HG03039 (cell line): ENCODE results near the gene OR2L3.
"Not testable (repeated sequence)": the region's sequence is repeated elsewhere in the genome, so short reads cannot be mapped to it uniquely, and the experiment has no call there.

Source experiments
- ATAC-seq: cut with Tn5 transposase; IDR thresholded peaks from one replicate; pipeline ENCODE4 v1.9.1; 2021; ENCODE audit warnings: mild to moderate bottlenecking, moderate library complexity; ENCODE audit not compliant: unreplicated experiment

OR2L3 gene, protein sequence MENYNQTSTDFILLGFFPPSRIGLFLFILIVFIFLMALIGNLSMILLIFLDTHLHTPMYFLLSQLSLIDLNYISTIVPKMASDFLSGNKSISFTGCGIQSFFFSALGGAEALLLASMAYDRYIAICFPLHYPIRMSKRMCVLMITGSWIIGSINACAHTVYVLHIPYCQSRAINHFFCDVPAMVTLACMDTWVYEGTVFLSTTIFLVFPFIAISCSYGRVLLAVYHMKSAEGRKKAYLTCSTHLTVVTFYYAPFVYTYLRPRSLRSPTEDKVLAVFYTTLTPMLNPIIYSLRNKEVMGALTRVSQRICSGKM

DNA sequence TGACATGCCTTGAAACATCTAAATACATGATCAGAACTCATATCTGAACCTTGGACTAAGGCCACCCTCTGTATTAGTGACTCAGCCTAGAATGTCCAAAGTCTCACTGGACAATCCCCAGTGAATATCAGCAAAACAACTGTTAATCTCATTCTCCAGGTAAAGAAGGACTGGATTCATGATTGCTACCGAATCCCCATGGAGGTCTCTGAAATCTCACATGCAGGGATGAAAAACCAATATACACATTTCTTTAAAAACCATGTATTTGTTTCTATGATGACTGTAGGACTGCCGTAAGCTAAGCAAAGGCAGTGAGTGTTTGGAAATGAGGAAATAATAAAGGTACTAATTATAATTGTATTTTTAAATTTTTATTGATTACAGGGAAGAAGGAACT lies at the start of gene OR2L3:
TSS of gene OR2L3 (plus strand) at position 301 of the 400 bp plus-strand sequence. CDS start 13,846 bp downstream, outside the sequence.
- ATAC-seq: no peak

DNA sequence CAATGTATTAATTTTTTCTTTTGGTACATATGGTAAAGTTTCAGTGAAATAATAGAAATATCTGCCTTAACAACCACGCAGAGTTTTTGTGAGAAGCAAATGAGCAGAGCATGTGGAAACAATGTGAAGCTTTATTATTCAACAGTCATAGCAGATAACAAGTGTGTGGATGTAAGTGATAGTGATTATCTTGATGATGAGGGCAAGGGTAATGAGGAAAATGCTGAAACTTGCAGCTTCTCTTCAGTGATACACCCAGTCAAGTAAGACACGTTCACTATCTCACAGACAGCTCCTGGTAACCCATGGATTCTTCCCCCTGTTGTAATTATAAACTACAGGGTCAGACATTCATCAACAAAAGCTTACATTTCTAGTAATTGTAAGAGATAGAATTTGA lies 47.8 kb upstream of the OR2L3 start:
- ATAC-seq: no peak

DNA sequence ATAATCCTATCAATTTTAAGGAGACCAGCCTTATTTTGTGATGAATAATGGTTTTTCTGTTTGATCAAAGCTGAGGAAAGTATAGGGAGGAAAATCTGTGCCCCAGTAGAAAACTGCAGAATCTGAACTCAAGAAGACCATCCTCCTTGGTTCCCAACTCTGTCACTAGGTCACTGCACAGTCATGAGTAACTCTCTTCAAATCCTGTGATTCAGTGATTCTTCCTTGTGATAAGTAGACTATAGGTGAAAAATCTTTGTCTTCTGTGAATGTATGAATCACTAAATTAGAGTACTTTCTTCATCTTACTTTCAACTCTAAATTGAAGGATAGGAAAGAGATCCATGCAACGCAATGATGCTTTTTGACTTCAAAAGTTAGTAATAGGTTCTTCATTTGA lies 46.5 kb upstream of the OR2L3 start:
- ATAC-seq: no peak

DNA sequence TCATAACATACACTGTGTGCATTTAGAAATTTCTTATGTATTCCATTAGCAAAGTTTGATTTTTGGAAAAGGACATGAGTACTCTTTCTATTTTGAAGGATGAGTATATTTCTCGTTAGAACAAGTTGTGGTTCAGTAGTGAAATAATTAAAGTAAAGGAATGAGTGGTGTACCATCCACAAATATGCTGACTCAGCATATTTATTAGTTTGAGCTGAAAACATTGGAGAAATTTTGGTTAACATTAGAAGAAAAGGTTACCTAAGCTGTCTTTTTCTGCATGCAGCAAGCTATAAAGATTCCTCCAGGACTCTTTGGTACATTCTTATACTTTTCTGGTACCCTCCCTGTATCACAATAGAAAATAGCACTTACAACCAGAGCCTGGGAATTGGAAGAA lies 38.9 kb upstream of the OR2L3 start:
- ATAC-seq: no peak

DNA sequence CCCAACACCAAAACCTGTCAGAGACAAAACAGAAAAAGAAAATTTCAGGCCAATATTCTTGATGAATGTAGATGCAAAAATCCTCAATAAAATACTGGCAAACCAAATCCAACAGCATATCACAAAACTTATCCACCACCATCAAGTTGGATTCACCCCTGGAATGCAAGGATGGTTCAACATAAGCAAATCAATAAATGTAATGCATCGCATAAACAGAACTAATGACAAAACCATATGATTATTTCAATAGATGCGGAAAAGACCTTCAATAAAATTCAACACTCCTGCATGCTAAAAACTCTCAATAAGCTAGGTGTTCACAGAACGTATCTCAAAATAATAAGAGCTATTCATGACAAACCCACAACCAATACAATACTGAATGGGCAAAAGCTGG lies 37.0 kb upstream of the OR2L3 start:
- ATAC-seq: no peak

DNA sequence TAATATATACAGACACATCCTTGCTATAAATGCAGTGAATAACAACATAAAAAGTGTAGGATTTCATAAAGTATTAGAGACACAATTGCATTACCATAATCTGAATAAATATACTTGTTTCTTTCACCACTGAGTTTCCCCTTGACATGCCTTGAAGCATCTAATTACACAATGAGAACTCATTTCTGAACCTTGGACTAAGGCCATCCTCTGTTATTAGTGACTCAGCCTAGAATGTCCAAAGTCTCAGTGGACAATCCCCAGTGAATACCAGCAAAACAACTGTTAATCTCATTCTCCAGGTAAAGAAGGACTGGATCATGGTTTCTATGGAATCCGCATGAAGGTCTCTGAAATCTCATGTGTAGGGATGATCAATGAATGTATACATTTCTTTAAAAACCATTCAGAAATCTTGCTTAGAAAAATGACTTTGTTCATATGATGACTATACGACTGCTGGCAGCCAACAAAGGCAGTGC lies 33.4 kb upstream of the OR2L3 start, which contains the start of gene OR2L5:
TSS of gene OR2L5 (plus strand) at position 432 of the 482 bp plus-strand sequence. CDS start 8,288 bp downstream, outside the sequence.
- no peak for ATAC-seq

DNA sequence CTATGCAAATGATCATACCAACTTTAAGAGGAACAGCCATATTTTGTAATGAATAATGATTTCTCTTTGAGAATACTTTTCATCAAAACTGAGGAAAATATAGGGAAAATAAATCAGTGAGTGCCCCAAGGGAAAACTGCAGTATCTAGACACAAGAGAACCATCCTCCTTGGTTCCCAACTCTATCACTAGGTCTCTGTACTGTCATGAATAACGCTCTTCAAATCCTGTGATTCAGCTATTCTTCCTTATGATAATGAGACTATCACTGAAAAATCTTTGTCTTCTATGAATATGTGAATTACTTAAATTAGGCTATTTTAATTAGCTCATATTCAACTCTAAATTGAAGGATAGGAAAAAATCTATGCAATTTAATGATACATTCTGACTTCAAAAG lies 30.8 kb upstream of the OR2L3 start:
- no peak for ATAC-seq

DNA sequence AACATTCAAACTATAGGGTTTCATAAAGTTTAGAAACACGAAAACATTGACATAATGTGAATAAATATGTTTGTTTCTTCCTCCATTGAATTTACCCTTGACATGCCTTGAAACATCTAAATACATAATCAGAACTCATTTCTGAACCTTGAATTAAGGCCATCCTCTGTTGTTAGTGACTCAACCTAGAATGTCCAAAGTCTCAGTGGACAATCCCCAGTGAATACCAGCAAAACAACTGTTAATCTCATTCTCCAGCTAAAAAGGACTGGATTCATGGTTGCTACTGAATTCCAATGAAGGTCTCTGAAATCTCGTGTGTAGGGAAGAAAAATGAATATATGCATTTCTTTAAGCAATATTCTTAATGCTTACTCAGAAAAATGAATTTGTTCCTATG lies 16.9 kb upstream of the OR2L3 start, which contains the start of gene OR2L2:
TSS of gene OR2L2 (plus strand) at position 301 of the 400 bp plus-strand sequence. CDS start 8,198 bp downstream, outside the sequence.
- no peak for ATAC-seq

DNA sequence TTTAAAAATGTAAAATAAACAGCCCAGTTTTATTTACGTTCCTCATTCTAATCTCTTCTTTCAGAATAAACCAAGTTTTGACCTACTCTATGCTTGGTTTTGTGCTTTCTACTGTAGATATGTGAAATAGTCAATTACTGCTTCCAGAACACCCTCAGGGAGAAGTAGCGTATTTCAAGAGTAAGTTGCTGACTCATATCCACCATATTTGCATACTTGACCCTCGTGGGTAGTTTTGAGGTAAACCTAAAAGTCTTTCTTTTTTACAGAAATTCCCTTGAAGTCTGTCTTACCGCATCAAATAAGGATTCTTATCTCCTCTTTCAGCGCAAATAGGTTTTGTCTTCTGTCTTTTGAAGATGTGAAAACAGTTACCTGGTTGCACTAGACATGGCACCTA lies 1.4 kb upstream of the OR2L3 start:
- ATAC-seq: no peak

DNA sequence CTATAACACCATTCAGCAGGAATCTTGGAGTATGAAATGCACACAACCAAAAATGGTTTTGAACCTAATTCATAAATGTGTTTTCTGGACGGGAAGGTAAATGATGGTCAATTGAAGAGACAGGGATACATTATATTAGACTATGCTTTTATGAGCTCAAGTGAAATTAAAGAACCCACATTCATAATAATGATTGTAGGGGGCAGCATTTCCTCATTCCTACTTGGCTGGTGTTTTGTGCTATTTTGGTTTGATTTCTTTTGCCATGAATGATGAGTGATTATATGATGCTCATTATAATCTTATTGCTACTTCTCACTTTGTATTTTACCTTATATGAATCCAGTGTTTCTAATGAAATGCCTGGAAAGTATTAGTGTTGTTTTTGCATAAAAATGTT lies 372 bp downstream of the OR2L3 start:
- no peak for ATAC-seq

DNA sequence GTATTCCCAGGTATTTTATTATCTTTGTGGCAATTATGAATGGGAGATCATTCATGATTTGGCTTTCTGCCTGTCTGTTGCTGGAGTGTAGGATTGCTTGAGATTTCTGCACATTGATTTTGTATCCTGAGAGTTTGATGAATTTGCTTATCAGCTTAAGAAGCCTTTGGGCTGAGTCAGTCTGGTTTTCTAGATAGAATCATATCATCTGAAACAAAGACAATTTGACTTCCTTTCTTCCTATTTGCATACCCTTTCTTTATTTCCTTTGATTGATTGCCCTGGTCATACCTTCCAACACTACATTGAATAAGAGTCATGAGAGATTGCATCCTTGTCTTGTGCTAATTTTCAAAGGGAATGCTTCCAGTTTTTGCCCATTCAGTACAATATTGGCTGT lies 8.0 kb downstream of the OR2L3 start:
- no peak for ATAC-seq

DNA sequence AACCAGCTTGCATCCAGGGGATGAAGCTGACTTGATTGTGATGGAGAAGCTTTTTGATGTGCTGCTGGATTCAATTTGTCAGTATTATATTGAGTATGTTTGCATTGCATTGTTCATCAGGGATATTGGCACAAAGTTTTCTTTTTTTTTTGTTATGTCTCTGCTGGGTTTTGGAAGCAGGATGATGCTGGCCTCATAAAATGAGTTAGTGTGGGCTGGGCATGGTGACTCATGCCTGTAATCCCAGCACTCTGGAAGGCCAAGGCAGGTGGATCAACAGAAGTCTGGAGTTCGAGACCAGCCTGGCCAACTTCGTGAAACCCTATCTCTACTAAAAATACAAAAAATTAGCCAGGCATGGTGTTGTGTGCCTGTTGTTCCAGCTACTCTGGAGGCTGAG lies 8.6 kb downstream of the OR2L3 start:
- no peak for ATAC-seq

DNA sequence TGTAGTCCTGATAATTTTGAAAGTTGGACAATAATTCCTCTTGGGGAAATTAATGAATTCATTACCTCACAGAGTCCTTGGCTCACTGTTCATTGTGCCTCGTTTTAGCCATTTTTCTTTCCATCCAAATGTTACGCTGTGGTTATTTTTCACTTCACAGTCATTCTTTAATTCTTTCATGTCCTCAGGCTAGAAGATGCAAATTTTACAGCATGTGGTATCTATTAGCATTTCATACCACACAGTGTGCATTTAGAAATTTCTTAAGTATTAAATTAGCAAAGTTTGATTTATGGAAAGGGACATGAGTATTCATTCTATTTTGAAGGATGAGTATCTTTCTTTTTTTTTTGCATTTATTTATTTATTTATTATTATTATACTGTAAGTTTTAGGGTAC lies 18.4 kb downstream of the OR2L3 start:
- ATAC-seq: no peak

DNA sequence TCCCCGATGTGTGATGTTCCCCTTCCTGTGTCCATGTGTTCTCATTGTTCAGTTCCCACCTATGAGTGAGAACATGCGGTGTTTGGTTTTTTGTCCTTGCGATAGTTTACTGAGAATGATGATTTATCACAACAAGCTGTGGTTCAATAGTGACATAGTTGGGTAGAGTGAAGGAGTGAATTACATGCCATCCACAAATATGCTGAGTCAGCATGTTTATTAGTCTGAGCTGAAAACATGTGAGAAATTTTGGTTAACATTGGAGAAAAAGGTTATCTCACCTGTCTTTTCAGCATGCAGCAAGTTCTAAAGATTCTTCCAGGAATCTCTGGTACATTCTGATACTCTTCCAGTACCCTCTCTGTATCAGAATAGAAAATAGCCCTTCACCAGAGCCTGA lies 19.0 kb downstream of the OR2L3 start:
- no peak for ATAC-seq

DNA sequence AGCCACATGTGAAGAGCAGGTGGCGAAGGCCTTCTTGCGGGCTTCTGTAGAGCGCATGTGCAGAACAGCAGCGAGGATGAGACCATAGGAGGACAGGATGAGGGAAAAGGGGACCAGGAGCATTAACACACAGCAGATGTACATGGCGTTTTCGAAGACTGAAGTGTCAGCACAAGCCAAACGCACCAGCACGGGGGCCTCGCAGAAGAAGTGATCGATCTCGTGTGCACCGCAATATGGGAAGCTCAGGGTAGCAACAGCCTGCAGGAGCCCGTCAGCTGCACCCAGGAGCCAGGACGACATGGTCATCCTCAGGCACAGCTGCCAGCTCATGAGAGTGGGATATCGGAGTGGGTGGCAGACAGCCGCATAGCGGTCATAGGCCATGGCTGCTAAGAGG lies 37.2 kb downstream of the OR2L3 start:
- not testable (repeated sequence) for ATAC-seq

DNA sequence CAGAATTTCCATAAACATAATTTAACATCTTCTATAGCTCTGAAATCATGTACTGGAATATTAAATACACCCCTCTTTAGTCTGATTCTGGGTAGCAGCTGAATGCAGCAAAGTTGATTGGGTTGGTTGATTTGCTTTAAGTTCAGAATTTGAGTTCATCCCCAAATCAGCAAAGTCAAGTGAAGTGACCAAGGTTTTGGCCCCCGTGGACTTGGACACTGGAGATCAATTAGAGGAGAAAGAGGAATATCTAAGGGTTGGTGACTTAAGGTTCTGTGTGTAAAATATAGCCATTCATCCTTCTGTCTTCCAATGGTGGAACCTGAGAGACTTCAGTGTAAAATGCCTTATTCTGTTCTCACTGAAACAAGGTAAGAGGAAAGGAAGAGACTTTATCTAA lies 48.2 kb downstream of the OR2L3 start, which contains the start of gene OR2L13:
TSS of gene OR2L13 (plus strand) at position 301 of the 400 bp plus-strand sequence. CDS start 4,192 bp downstream, outside the sequence.
- no peak for ATAC-seq

DNA sequence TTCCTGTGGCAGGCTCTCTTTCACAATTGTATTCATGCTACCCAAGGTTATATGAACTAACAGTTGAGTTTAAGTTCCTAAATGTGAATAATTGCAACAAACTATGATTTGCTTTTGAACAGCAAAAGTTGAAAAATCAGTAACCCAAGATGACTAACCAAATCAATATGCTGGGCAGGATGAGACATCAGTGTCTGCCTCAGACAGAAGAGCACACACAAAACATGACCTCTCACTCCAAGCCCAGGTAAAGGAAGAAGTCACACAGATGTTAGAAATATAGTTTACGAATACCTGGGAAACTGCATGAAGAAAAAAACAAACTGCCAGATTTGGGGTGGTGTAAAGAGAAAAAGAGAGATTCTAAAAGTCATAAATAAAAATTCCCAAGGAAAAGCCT lies 51.9 kb downstream of the OR2L3 start:
- no peak for ATAC-seq

DNA sequence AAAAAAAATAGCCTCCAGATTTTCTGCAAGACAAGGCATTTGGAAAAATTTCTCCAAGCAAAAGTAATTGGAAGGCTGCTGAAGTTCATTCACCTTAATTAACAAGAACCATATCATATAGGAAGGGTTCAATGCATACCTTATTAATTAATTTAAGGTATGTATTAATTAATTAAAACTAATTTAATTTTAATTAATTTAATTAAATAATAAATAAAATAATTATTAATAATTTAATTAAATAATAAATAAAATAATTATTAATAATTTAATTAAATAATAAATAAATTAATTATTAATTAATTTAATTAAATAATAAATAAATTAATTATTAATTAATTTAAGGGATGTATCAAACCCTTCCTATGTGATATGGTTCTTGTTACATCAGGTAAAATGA lies 56.2 kb downstream of the OR2L3 start:
- ATAC-seq: no peak

DNA sequence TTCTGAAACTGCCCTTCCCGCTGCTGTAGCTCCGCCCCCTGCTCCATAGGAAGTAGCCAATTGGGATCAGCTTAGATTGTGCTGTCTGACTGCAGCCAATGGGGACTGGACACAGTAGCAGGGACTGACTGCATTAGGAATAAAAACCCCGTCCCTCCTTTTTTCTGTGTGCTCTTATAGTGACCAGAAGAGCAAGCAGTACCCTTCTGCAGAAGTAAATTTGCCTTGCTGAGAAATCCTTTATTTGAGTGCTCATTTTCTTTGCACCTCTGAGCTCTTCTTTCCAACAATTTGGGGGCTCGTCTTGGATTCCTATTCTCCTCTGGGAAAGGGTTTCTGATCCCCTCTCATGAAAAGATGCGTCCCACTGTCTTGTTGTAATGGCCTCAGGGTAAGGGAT lies 64.5 kb downstream of the OR2L3 start:
- ATAC-seq: no peak
